H9 (cell line): Measurements from ENCODE around the gene TCF7L1. TPM values are rescaled to one million over a fixed set of nuclear protein-coding genes. Genes with fewer than 3 reads are reported as not detected.

Experiments
- DNase-seq: peaks from one replicate; pipeline ENCODE4 v3.0.0-alpha.2; 2017
- H2AFZ ChIP-seq: one replicate; pipeline ENCODE4 v1.6.1; 2013; ENCODE audit warnings: mild to moderate bottlenecking, low read length, control low read depth, moderate library complexity
- H2AK5ac ChIP-seq: 2 replicates; pipeline ENCODE4 v1.6.1; 2013; ENCODE audit warnings: low read length, control low read depth, mixed read lengths; ENCODE audit not compliant: insufficient read length
- H2BK120ac ChIP-seq: one replicate; pipeline ENCODE4 v1.6.1; 2013; ENCODE audit warnings: low read depth, mild to moderate bottlenecking, low read length, control low read depth, inconsistent platforms; ENCODE audit not compliant: poor library complexity, severe bottlenecking
- H2BK12ac ChIP-seq: 2 replicates; pipeline ENCODE4 v1.6.1; 2013; ENCODE audit warnings: low read length, control low read depth, mixed read lengths, low read depth; ENCODE audit not compliant: insufficient read length
- H2BK15ac ChIP-seq: 2 replicates; pipeline ENCODE4 v1.6.1; 2013; ENCODE audit warnings: low read depth, low read length, control low read depth
- H2BK20ac ChIP-seq: one replicate; pipeline ENCODE4 v1.6.1; 2013; ENCODE audit warnings: low read depth, mild to moderate bottlenecking, low read length, control low read depth, inconsistent platforms; ENCODE audit not compliant: poor library complexity, severe bottlenecking
- H2BK5ac ChIP-seq: 2 replicates; pipeline ENCODE4 v1.6.1; 2013; ENCODE audit warnings: low read length, control low read depth, mixed read lengths; ENCODE audit not compliant: insufficient read length
- H3K14ac ChIP-seq: 2 replicates; pipeline ENCODE4 v1.6.1; 2013; ENCODE audit warnings: low read length, control low read depth; ENCODE audit not compliant: insufficient read depth
- H3K18ac ChIP-seq: 2 replicates; pipeline ENCODE4 v1.6.1; 2013; ENCODE audit warnings: low read depth, mild to moderate bottlenecking, mixed read lengths, low read length, control low read depth; ENCODE audit not compliant: insufficient read length
- H3K23ac ChIP-seq: 2 replicates; pipeline ENCODE4 v1.6.1; 2013; ENCODE audit warnings: low read length, control low read depth, mixed read lengths, low read depth; ENCODE audit not compliant: insufficient read length
- H3K23me2 ChIP-seq: 2 replicates; pipeline ENCODE4 v1.6.1; 2013; ENCODE audit warnings: low read depth, mild to moderate bottlenecking, mixed read lengths, low read length, control low read depth; ENCODE audit not compliant: insufficient read length, poor library complexity, severe bottlenecking
- H3K27ac ChIP-seq: 2 replicates; pipeline ENCODE4 v1.5.1; 2013; ENCODE audit warnings: low read length, control low read depth, mixed read lengths, low read depth; ENCODE audit not compliant: insufficient read length
- H3K27me3 ChIP-seq: 2 replicates; pipeline ENCODE4 v1.6.1; 2013; ENCODE audit warnings: low read length, control low read depth, inconsistent platforms; ENCODE audit not compliant: insufficient read depth
- H3K4ac ChIP-seq: 2 replicates; pipeline ENCODE4 v1.6.1; 2013; ENCODE audit warnings: low read depth, mild to moderate bottlenecking, control low read depth, inconsistent platforms, low read length, moderate library complexity
- H3K4me1 ChIP-seq: 2 replicates; pipeline ENCODE4 v1.6.1; 2013; ENCODE audit warnings: low read length, control low read depth, inconsistent platforms; ENCODE audit not compliant: insufficient read depth
- H3K4me2 ChIP-seq: 2 replicates; pipeline ENCODE4 v1.6.1; 2013; ENCODE audit warnings: low read length, control low read depth, mixed read lengths; ENCODE audit not compliant: insufficient read length, insufficient read depth
- H3K56ac ChIP-seq: 2 replicates; pipeline ENCODE4 v1.6.1; 2013; ENCODE audit warnings: low read depth, mild to moderate bottlenecking, mixed read lengths, low read length, control low read depth; ENCODE audit not compliant: insufficient read length
- H3K79me1 ChIP-seq: 2 replicates; pipeline ENCODE4 v1.6.1; 2013; ENCODE audit warnings: low read depth, mild to moderate bottlenecking, moderate library complexity, low read length, control low read depth, inconsistent platforms; ENCODE audit not compliant: insufficient read depth, poor library complexity, severe bottlenecking
- H3K79me2 ChIP-seq: 2 replicates; pipeline ENCODE4 v1.6.1; 2013; ENCODE audit warnings: low read length, control low read depth, inconsistent platforms; ENCODE audit not compliant: insufficient read depth
- H3K9ac ChIP-seq: 2 replicates; pipeline ENCODE4 v1.6.1; 2013; ENCODE audit warnings: low read length, control low read depth, mixed read lengths; ENCODE audit not compliant: insufficient read length; ENCODE audit errors: extremely low read depth
- H3K9me3 ChIP-seq: one replicate; pipeline ENCODE4 v1.6.1; 2013; ENCODE audit warnings: low read depth, low read length, inconsistent platforms; ENCODE audit not compliant: control insufficient read depth
- H3T11ph ChIP-seq: one replicate; pipeline ENCODE4 v1.6.1; 2013; ENCODE audit warnings: mild to moderate bottlenecking, low read length, control low read depth, inconsistent platforms
- H4K20me1 ChIP-seq: one replicate; pipeline ENCODE4 v1.6.1; 2013; ENCODE audit not compliant: control insufficient read depth, insufficient read length, insufficient read depth
- H4K5ac ChIP-seq: 2 replicates; pipeline ENCODE4 v1.6.1; 2013; ENCODE audit warnings: low read depth, mild to moderate bottlenecking, mixed read lengths, low read length, control low read depth; ENCODE audit not compliant: insufficient read length
- H4K8ac ChIP-seq: replicated peaks from 2 replicates; pipeline ENCODE4 v1.6.1; 2013; ENCODE audit warnings: low read length, control low read depth, mixed read lengths, low read depth; ENCODE audit not compliant: insufficient read length
- H4K91ac ChIP-seq: 2 replicates; pipeline ENCODE4 v1.6.1; 2013; ENCODE audit warnings: low read depth, mild to moderate bottlenecking, moderate library complexity, mixed read lengths, low read length, control low read depth; ENCODE audit not compliant: insufficient read length
- H3K27ac Mint-ChIP-seq, 3 experiments: 2 replicates in 2 of 3; 3 replicates in 1 of 3; pipeline ENCODE4 v1.8.0; 2020 to 2021; ENCODE audit warnings: mixed read lengths in 3 of 3, mild to moderate bottlenecking in 1 of 3, moderate library complexity in 1 of 3
- H3K27me3 Mint-ChIP-seq: 2 replicates; pipeline ENCODE4 v1.8.0; 2021; ENCODE audit warnings: low read depth, mild to moderate bottlenecking, moderate library complexity, mixed read lengths
- H3K36me3 Mint-ChIP-seq, 3 experiments: 2 replicates in 2 of 3; 3 replicates in 1 of 3; pipeline ENCODE4 v1.8.0; 2020 to 2021; ENCODE audit warnings: low read depth in 3 of 3, mixed read lengths in 3 of 3; ENCODE audit not compliant: insufficient read depth in 1 of 3
- H3K4me1 Mint-ChIP-seq, 2 experiments: 2 replicates each; pipeline ENCODE4 v1.8.0; 2020; ENCODE audit warnings: mixed read lengths in 2 of 2
- H3K4me3 Mint-ChIP-seq, 2 experiments: 2 replicates in 1 of 2; 3 replicates in 1 of 2; pipeline ENCODE4 v1.8.0; 2020 to 2021; ENCODE audit warnings: mild to moderate bottlenecking in 2 of 2, mixed read lengths in 2 of 2, moderate library complexity in 1 of 2
- H3K9me3 Mint-ChIP-seq, 2 experiments: 2 replicates in 1 of 2; 3 replicates in 1 of 2; pipeline ENCODE4 v1.8.0; 2020; ENCODE audit warnings: mild to moderate bottlenecking in 2 of 2, mixed read lengths in 2 of 2, moderate library complexity in 1 of 2
- CTCF ChIP-seq: fragments of 200-600 bp; sonication (generic); conservative IDR thresholded peaks from 3 replicates; pipeline ENCODE4 v1.8.0; 2021; ENCODE audit warnings: antibody characterized with exemption, mild to moderate bottlenecking
- WGBS: extraction: QIAGEN DNeasy Blood & Tissue Kit; methylation state at CpG from one replicate; pipeline ENCODE4 v1.1.7; 2013; ENCODE audit warnings: missing lambda C conversion rate, low lambda C conversion rate, mixed read lengths; ENCODE audit not compliant: insufficient read length; ENCODE audit errors: extremely low coverage; 5-methylcytosine and 5-hydroxymethylcytosine counted together
- total RNA-seq: library from RNA; stranded (reverse); gene quantifications from 2 replicates; pipeline ENCODE4 v1.2.1, GENCODE V29; 2021

TCF7L1 gene
- total RNA-seq, 1 experiment from 2014 or later = 112 TPM

GRCh38 chr2:85308201-85308600, 175.0 kb downstream of the TCF7L1 start:
- H3K27me3 ChIP-seq = no peaks in the 10 kb centered on the region
- H3K27ac ChIP-seq = no peak overlapping the region
- H3K4ac ChIP-seq = no peak overlapping the region
- H4K5ac ChIP-seq = no peak overlapping the region
- no peak overlapping the region for H4K91ac ChIP-seq
- no peak overlapping the region for H3K56ac ChIP-seq
- H3T11ph ChIP-seq = no peak overlapping the region
- Mint-ChIP-seq H3K4me3 (no peak overlapping the region), H3K4me1 (peaks cover 14% of the 10 kb centered on the region in 2 experiments), H3K27me3 (no peaks in the 10 kb centered on the region), H3K36me3 (peaks cover 44 to 71% (median 66%) of the 10 kb centered on the region in 3 experiments), H3K9me3 (no peaks in the 10 kb centered on the region), H3K27ac (peak overlapping the region in 1 of 3 experiments; percentile 31; a peak in 1 of 7 replicates)
- no peaks in the 10 kb centered on the region for H4K20me1 ChIP-seq
- H2BK12ac ChIP-seq = no peak overlapping the region
- no peak for TF ChIP-seq CTCF
- peaks cover 6% of the 10 kb centered on the region; the same call in 1 of the 2 replicates for H3K4me1 ChIP-seq
- H2BK120ac ChIP-seq = no peak overlapping the region
- H3K79me1 ChIP-seq = no peaks in the 10 kb centered on the region
- no peak overlapping the region for H2BK5ac ChIP-seq
- H3K18ac ChIP-seq = no peak overlapping the region
- H3K9me3 ChIP-seq = no peaks in the 10 kb centered on the region
- no peak overlapping the region for H2AFZ ChIP-seq
- H3K4me2 ChIP-seq = no peak overlapping the region
- no CpG with 5 or more reads among the region's 6 CpGs for WGBS
- H4K8ac ChIP-seq = no peak overlapping the region
- H2BK15ac ChIP-seq = no peak overlapping the region
- H3K9ac ChIP-seq = no peak overlapping the region
- H2BK20ac ChIP-seq = no peak overlapping the region
- DNase-seq = no peak
- H2AK5ac ChIP-seq = no peak overlapping the region
- no peak overlapping the region for H3K23ac ChIP-seq
- no peaks in the 10 kb centered on the region for H3K79me2 ChIP-seq
- H3K23me2 ChIP-seq = no peaks in the 10 kb centered on the region
- no peak overlapping the region for H3K14ac ChIP-seq
